ENCODE data around the gene ACSF2. TPM values are rescaled to one million over a fixed set of nuclear protein-coding genes. Genes with fewer than 3 reads are reported as not detected.

ACSF2 gene
- total and polyA plus RNA-seq, 2 donors (not counting 3 experiments of a cell fraction or from before 2014, with no cell fraction given): 33.2 to 37.2 TPM

DNA sequence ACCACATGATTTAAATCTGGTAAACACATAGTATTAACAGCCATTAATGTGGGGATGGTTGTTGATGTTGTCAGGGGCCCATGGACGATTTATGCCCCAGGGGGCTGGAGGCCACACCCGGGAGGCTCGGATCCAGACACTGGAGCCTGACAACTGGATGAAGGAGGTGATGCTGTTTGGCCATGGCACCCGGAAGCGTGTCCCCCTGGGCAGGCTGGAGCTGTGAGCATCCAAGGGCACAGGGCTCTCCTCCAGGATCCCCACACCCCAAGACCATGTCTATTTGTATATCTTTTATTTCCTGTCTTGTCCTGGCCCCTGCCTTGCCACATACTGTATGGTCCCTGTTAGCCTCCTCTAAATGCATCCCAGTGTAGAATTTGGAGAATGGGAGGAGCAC lies 57.2 kb downstream of the ACSF2 start:
- CTCF ChIA-PET: interaction anchor here (0.6 to 3.1 kb wide), 12 partner anchors 9 to 300 kb away, joined by 3 to 28 read pairs (median 4); no protein-coding TSS in a partner anchor
- no peak overlapping the region for H2AFZ ChIP-seq (ENCODE audit: low read depth, low read length)
- no peak overlapping the region for H3K4me2 ChIP-seq (ENCODE audit: insufficient read depth, low read length)
- peak overlapping the region; percentile 34 for H3K9ac ChIP-seq (replicated peaks; ENCODE audit: extremely low read depth, insufficient read depth, low read length)
- FAIRE-seq (no peak), DNase-seq (ENCODE audit: low read depth, low spot score) (no peak)
- H4K20me1 ChIP-seq (replicated peaks; ENCODE audit: control insufficient read depth, extremely low read depth, insufficient read depth, low read length): no peaks in the 10 kb centered on the region
- peak overlapping the region; percentile 68 for H3K27ac ChIP-seq (ENCODE audit: insufficient read depth, low read depth, low read length)
- no peaks in the 10 kb centered on the region for H3K27me3 ChIP-seq (ENCODE audit: control insufficient read depth in 2 of 2, insufficient read depth in 2 of 2, low read length in 2 of 2)
- no peaks in the 10 kb centered on the region for H3K9me3 ChIP-seq (replicated peaks; ENCODE audit: control insufficient read depth, insufficient read depth, low read length)
- intact Hi-C loops (cut with micrococcal nuclease) (loop anchor here (5.0 kb wide), 1 partner anchor 219 kb away; no protein-coding TSS in a partner anchor), dilution Hi-C loops (cut with MboI; ENCODE audit: extremely low pct_ligation_motif_present, low sequenced_read_pairs) (no loop called here)
- BruUV-seq (replicated peaks): no TSS peak
- no peaks in the 10 kb centered on the region for H3K9me1 ChIP-seq (replicated peaks; ENCODE audit: control insufficient read depth, extremely low read depth, insufficient read depth, low read length)
- TF ChIP-seq GATA2 (IDR thresholded peaks at IDR 0.05; ENCODE audit: insufficient read depth, insufficient read length, low read depth, low read length): no peak
- TF ChIP-seq FOS (IDR thresholded peaks at IDR 0.05; ENCODE audit: borderline replicate concordance, insufficient read depth, low read length): no peak
- H3K36me3 ChIP-seq (ENCODE audit: control insufficient read depth in 2 of 2, extremely low read depth in 1 of 2, insufficient read depth in 2 of 2, low read length in 2 of 2): peaks cover 2 to 13% of the 10 kb centered on the region in 2 experiments
- H3K4me1 ChIP-seq (ENCODE audit: control insufficient read depth, extremely low read depth, insufficient read depth, low read length): peaks cover 19% of the 10 kb centered on the region
- peaks cover 8% of the 10 kb centered on the region for H3K79me2 ChIP-seq (ENCODE audit: control insufficient read depth, insufficient read depth, low read length)
- POLR2A ChIA-PET: no interaction called here
- no peak overlapping the region for H3K4me3 ChIP-seq (replicated peaks in 1 of 3; ENCODE audit: insufficient read depth in 1 of 3, low read depth in 1 of 3, low read length in 3 of 3)

DNA sequence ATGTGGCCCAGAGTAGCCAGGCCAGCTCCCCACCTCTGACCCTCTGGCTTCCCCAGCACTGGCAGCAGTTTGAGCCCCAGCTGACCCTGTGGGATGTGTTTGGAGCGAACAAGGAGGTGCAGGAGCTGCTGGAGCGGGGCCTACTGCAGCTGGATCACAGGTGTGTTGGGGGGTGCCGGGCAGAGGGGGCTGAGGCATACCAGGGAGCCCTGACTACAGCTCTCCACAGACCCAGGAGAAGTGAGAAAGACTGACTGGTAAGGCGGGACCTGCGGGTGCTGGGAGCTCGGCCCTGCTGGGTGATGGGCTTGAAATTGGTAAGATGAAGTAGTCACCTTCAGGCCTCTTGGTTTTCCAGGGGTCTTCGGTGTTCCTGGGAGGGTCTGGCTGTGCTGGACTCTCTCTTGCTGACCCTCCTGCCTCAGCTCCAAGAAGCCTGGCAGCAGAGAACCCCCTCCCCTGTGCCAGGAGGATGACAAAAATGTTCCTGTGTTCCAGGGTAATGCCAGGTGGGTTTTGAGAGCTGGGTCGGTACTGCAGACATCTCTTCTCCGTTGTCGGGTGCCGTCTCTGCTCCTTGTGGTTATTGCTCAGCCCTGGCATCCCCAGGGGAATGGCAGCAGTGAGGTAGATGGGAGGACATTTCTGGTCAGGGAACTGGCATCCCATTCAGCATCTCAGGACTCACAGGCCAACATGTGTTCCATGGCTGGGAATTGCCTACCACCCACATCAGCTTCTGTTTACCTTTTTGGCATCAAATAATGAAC lies 58.6 kb downstream of the ACSF2 start:
- ChIA-PET CTCF (interaction anchor here (0.7 to 3.1 kb wide), 6 partner anchors 17 to 299 kb away, joined by 3 to 22 read pairs (median 7); no protein-coding TSS in a partner anchor), POLR2A (no interaction called here)
- no peaks in the 10 kb centered on the region for H3K9me1 ChIP-seq (replicated peaks; ENCODE audit: control insufficient read depth, extremely low read depth, insufficient read depth, low read length)
- DNase-seq (ENCODE audit: low read depth, low spot score): no peak
- H3K27me3 ChIP-seq (ENCODE audit: control insufficient read depth in 2 of 2, insufficient read depth in 2 of 2, low read length in 2 of 2): no peaks in the 10 kb centered on the region
- H3K36me3 ChIP-seq (ENCODE audit: control insufficient read depth in 2 of 2, extremely low read depth in 1 of 2, insufficient read depth in 2 of 2, low read length in 2 of 2): peaks cover 2 to 13% of the 10 kb centered on the region in 2 experiments
- FAIRE-seq: no peak
- BruUV-seq (replicated peaks): no TSS peak
- intact Hi-C loops (cut with micrococcal nuclease): loop anchor here (5.0 kb wide), 1 partner anchor 218 kb away; no protein-coding TSS in a partner anchor
- TF ChIP-seq GATA2 (IDR thresholded peaks at IDR 0.05; ENCODE audit: insufficient read depth, insufficient read length, low read depth, low read length): no peak
- no peak for TF ChIP-seq POLR2A (IDR thresholded peaks at IDR 0.05; ENCODE audit: low read depth, low read length)
- no peak for TF ChIP-seq MYC (IDR thresholded peaks at IDR 0.05; ENCODE audit: low read depth, low read length)
- no peak for TF ChIP-seq EZH2 (IDR thresholded peaks at IDR 0.05; ENCODE audit: borderline replicate concordance, low read depth, low read length, severe bottlenecking)
- no peak for TF ChIP-seq FOS (IDR thresholded peaks at IDR 0.05; ENCODE audit: borderline replicate concordance, insufficient read depth, low read length)
- no peak for TF ChIP-seq JUN (IDR thresholded peaks at IDR 0.05; ENCODE audit: borderline replicate concordance, insufficient read depth, insufficient read length, low read depth)
- TF ChIP-seq, protein P1, sequence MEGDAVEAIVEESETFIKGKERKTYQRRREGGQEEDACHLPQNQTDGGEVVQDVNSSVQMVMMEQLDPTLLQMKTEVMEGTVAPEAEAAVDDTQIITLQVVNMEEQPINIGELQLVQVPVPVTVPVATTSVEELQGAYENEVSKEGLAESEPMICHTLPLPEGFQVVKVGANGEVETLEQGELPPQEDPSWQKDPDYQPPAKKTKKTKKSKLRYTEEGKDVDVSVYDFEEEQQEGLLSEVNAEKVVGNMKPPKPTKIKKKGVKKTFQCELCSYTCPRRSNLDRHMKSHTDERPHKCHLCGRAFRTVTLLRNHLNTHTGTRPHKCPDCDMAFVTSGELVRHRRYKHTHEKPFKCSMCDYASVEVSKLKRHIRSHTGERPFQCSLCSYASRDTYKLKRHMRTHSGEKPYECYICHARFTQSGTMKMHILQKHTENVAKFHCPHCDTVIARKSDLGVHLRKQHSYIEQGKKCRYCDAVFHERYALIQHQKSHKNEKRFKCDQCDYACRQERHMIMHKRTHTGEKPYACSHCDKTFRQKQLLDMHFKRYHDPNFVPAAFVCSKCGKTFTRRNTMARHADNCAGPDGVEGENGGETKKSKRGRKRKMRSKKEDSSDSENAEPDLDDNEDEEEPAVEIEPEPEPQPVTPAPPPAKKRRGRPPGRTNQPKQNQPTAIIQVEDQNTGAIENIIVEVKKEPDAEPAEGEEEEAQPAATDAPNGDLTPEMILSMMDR (IDR thresholded peaks at IDR 0.05; ENCODE audit: extremely low read depth in 1 of 2, insufficient read depth in 1 of 2, low read depth in 1 of 2, low read length in 2 of 2): no peak
- TF ChIP-seq, protein P2, sequence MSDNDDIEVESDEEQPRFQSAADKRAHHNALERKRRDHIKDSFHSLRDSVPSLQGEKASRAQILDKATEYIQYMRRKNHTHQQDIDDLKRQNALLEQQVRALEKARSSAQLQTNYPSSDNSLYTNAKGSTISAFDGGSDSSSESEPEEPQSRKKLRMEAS (IDR thresholded peaks at IDR 0.05; ENCODE audit: insufficient read depth, insufficient read length): no peak
- TF ChIP-seq POLR2AphosphoS5 (IDR thresholded peaks at IDR 0.05; ENCODE audit: insufficient read depth, low read depth, low read length): no peak
- no peak overlapping the region for H3K4me2 ChIP-seq (ENCODE audit: insufficient read depth, low read length)
- H4K20me1 ChIP-seq (replicated peaks; ENCODE audit: control insufficient read depth, extremely low read depth, insufficient read depth, low read length): no peaks in the 10 kb centered on the region
- H3K79me2 ChIP-seq (ENCODE audit: control insufficient read depth, insufficient read depth, low read length): peaks cover 7% of the 10 kb centered on the region
- H3K9ac ChIP-seq (replicated peaks; ENCODE audit: extremely low read depth, insufficient read depth, low read length): no peak overlapping the region
- H3K27ac ChIP-seq (ENCODE audit: insufficient read depth, low read depth, low read length): no peak overlapping the region
- dilution Hi-C loops (cut with MboI; ENCODE audit: extremely low pct_ligation_motif_present, low sequenced_read_pairs): no loop called here
- no peaks in the 10 kb centered on the region for H3K9me3 ChIP-seq (replicated peaks; ENCODE audit: control insufficient read depth, insufficient read depth, low read length)
- H3K4me1 ChIP-seq (ENCODE audit: control insufficient read depth, extremely low read depth, insufficient read depth, low read length): peaks cover 16% of the 10 kb centered on the region
- no peak overlapping the region for H2AFZ ChIP-seq (ENCODE audit: low read depth, low read length)
- H3K4me3 ChIP-seq (replicated peaks in 1 of 3; ENCODE audit: insufficient read depth in 1 of 3, low read depth in 1 of 3, low read length in 3 of 3): no peak overlapping the region

Data from endothelial cell of umbilical vein (primary cell).